ENCODE results near the gene AFMID.

- TF ChIP-seq CTCF (IDR thresholded peaks at IDR 0.05) (no peak), POLR2A (IDR thresholded peaks at IDR 0.05) (no peak), POLR2AphosphoS5 (IDR thresholded peaks at IDR 0.05; ENCODE audit: insufficient read depth in 1 of 2, low read depth in 1 of 2) (no peak)
Measured at GRCh38 chr17:78206298-78206697, 19.1 kb downstream of the AFMID start.
